WTC11 (cell line): Measurements from ENCODE around the gene KRTAP5-3. TPM values are rescaled to one million over a fixed set of nuclear protein-coding genes. Genes with fewer than 3 reads are reported as not detected.

ENCODE experiments used
- ATAC-seq: fragments of 200-7000 bp; cut with Tn5 transposase; 2 replicates; pipeline ENCODE4 v1.10.0; 2021; ENCODE audit warnings: mild to moderate bottlenecking, moderate library complexity
- CTCF ChIA-PET: fragments of 300-600 bp; sonication (Branson Sonifier 250); formaldehyde crosslinking; loops from one replicate; lab custom pipeline; 2021; ENCODE audit warnings: antibody characterized with exemption; lab: Charles Lee
- POLR2A ChIA-PET: fragments of 350-600 bp; sonication (Branson Sonifier 250); formaldehyde crosslinking; loops from one replicate; lab custom pipeline; 2021; ENCODE audit warnings: antibody characterized with exemption; lab: Charles Lee
- DNase-seq: peaks from one replicate; pipeline ENCODE4 v3.0.0; 2021; ENCODE audit warnings: low spot score
- H3K27ac Mint-ChIP-seq: 2 replicates; pipeline ENCODE4 v1.8.0; 2021; ENCODE audit warnings: mixed read lengths
- H3K27me3 Mint-ChIP-seq: 2 replicates; pipeline ENCODE4 v1.8.0; 2021; ENCODE audit warnings: low read depth, mild to moderate bottlenecking, moderate library complexity, mixed read lengths
- H3K36me3 Mint-ChIP-seq: 2 replicates; pipeline ENCODE4 v1.8.0; 2021; ENCODE audit warnings: mixed read lengths
- H3K4me1 Mint-ChIP-seq: 2 replicates; pipeline ENCODE4 v1.8.0; 2022; ENCODE audit warnings: mixed read lengths
- H3K4me3 Mint-ChIP-seq: 2 replicates; pipeline ENCODE4 v1.8.0; 2021; ENCODE audit warnings: mild to moderate bottlenecking, moderate library complexity, mixed read lengths
- H3K9me3 Mint-ChIP-seq: 2 replicates; pipeline ENCODE4 v1.8.0; 2021; ENCODE audit warnings: mixed read lengths
- CREB1 ChIP-seq: sonication (generic); formaldehyde crosslinking; IDR thresholded peaks from 2 replicates; pipeline ENCODE4 v1.8.0; 2023; ENCODE audit warnings: mild to moderate bottlenecking, missing genetic modification reagents
- ETV6 ChIP-seq: sonication (generic); formaldehyde crosslinking; IDR thresholded peaks from 2 replicates; pipeline ENCODE4 v1.8.1; 2022; ENCODE audit warnings: mild to moderate bottlenecking, missing genetic modification reagents
- FOXK1 ChIP-seq: sonication (generic); formaldehyde crosslinking; IDR thresholded peaks from 2 replicates; pipeline ENCODE4 v1.8.0; 2022; ENCODE audit warnings: mild to moderate bottlenecking, moderate library complexity, missing genetic modification reagents
- IRF1 ChIP-seq: sonication (generic); formaldehyde crosslinking; IDR thresholded peaks from 2 replicates; pipeline ENCODE4 v1.8.0; 2023; ENCODE audit warnings: missing genetic modification reagents
- IRF2 ChIP-seq: sonication (generic); formaldehyde crosslinking; IDR thresholded peaks from 2 replicates; pipeline ENCODE4 v1.8.0; 2022; ENCODE audit warnings: low read depth, missing genetic modification reagents, borderline replicate concordance
- KAT7 ChIP-seq: sonication (generic); formaldehyde crosslinking; IDR thresholded peaks from 2 replicates; pipeline ENCODE4 v1.8.1; 2023; ENCODE audit warnings: missing genetic modification reagents, mild to moderate bottlenecking, borderline replicate concordance
- MAX ChIP-seq: sonication (generic); formaldehyde crosslinking; IDR thresholded peaks from 2 replicates; pipeline ENCODE4 v1.8.0; 2022; ENCODE audit warnings: mild to moderate bottlenecking, missing genetic modification reagents
- TEAD4 ChIP-seq: sonication (generic); formaldehyde crosslinking; IDR thresholded peaks from 2 replicates; pipeline ENCODE4 v1.8.0; 2022; ENCODE audit warnings: mild to moderate bottlenecking, missing genetic modification reagents
- USF1 ChIP-seq: sonication (generic); formaldehyde crosslinking; IDR thresholded peaks from 2 replicates; pipeline ENCODE4 v1.8.0; 2022; ENCODE audit warnings: mild to moderate bottlenecking, missing genetic modification reagents
- ZBTB43 ChIP-seq: sonication (generic); formaldehyde crosslinking; IDR thresholded peaks from 2 replicates; pipeline ENCODE4 v1.8.1; 2023; ENCODE audit warnings: mild to moderate bottlenecking, missing genetic modification reagents
- ZNF138 ChIP-seq: sonication (generic); formaldehyde crosslinking; conservative IDR thresholded peaks from 2 replicates; pipeline ENCODE4 v1.8.1; 2022; ENCODE audit warnings: mild to moderate bottlenecking, moderate library complexity, missing genetic modification reagents
- ZNF219 ChIP-seq: sonication (generic); formaldehyde crosslinking; IDR thresholded peaks from 2 replicates; pipeline ENCODE4 v1.8.0; 2023; ENCODE audit warnings: missing genetic modification reagents, mild to moderate bottlenecking, borderline replicate concordance
- ZNF425 ChIP-seq: fragments of 250-450 bp; sonication (Bioruptor Pico); conservative IDR thresholded peaks from 2 replicates; pipeline ENCODE4 v1.9.0; 2021; ENCODE audit warnings: mild to moderate bottlenecking
- total RNA-seq: library from RNA; stranded (reverse); gene quantifications from 3 replicates; pipeline ENCODE4 v1.2.3, GENCODE V29; 2021
- TF ChIP-seq, protein P1 (sequence below): sonication (generic); formaldehyde crosslinking; IDR thresholded peaks from 2 replicates; pipeline ENCODE4 v1.8.0; 2023; ENCODE audit warnings: missing genetic modification reagents, mild to moderate bottlenecking, borderline replicate concordance
- TF ChIP-seq, protein P2 (sequence below): fragments of 250-450 bp; sonication (Bioruptor Pico); IDR thresholded peaks from 2 replicates; pipeline ENCODE4 v1.9.0; 2021; ENCODE audit warnings: mild to moderate bottlenecking, borderline replicate concordance
- TF ChIP-seq, protein P3 (sequence below): sonication (generic); formaldehyde crosslinking; IDR thresholded peaks from 2 replicates; pipeline ENCODE4 v1.8.1; 2023; ENCODE audit warnings: mild to moderate bottlenecking, missing genetic modification reagents, borderline replicate concordance

Gene KRTAP5-3
- total RNA-seq, 1 experiment from 2014 or later = not detected

GRCh38 chr11:1561266-1561665, 47.0 kb downstream of the KRTAP5-3 start:
- H3K4me3 Mint-ChIP-seq = no peak overlapping the region
- ChIA-PET CTCF (interaction anchor here (5.3 kb wide), 1 partner anchor 15 kb away, joined by 72 read pairs; no protein-coding TSS in a partner anchor), POLR2A (no interaction called here)
- H3K4me1 Mint-ChIP-seq = peaks cover 14% of the 10 kb centered on the region
- ATAC-seq = no peak
- peaks cover 42% of the 10 kb centered on the region for H3K27me3 Mint-ChIP-seq
- no peaks in the 10 kb centered on the region for H3K9me3 Mint-ChIP-seq
- H3K27ac Mint-ChIP-seq = no peak overlapping the region
- no peaks in the 10 kb centered on the region for H3K36me3 Mint-ChIP-seq
- no peak for DNase-seq
- TF ChIP-seq FOXK1 (no peak), ZNF219 (CRISPR knock-in tag) (no peak), IRF1 (CRISPR knock-in tag) (no peak), ZBTB43 (CRISPR knock-in tag) (no peak), TEAD4 (CRISPR knock-in tag) (no peak), IRF2 (CRISPR knock-in tag) (no peak), ZNF138 (CRISPR knock-in tag) (no peak), ETV6 (CRISPR knock-in tag) (no peak), MAX (CRISPR knock-in tag) (no peak), KAT7 (no peak), ZNF425 (CRISPR knock-in tag) (no peak), USF1 (CRISPR knock-in tag) (no peak), CREB1 (no peak)
- TF ChIP-seq, protein P1, sequence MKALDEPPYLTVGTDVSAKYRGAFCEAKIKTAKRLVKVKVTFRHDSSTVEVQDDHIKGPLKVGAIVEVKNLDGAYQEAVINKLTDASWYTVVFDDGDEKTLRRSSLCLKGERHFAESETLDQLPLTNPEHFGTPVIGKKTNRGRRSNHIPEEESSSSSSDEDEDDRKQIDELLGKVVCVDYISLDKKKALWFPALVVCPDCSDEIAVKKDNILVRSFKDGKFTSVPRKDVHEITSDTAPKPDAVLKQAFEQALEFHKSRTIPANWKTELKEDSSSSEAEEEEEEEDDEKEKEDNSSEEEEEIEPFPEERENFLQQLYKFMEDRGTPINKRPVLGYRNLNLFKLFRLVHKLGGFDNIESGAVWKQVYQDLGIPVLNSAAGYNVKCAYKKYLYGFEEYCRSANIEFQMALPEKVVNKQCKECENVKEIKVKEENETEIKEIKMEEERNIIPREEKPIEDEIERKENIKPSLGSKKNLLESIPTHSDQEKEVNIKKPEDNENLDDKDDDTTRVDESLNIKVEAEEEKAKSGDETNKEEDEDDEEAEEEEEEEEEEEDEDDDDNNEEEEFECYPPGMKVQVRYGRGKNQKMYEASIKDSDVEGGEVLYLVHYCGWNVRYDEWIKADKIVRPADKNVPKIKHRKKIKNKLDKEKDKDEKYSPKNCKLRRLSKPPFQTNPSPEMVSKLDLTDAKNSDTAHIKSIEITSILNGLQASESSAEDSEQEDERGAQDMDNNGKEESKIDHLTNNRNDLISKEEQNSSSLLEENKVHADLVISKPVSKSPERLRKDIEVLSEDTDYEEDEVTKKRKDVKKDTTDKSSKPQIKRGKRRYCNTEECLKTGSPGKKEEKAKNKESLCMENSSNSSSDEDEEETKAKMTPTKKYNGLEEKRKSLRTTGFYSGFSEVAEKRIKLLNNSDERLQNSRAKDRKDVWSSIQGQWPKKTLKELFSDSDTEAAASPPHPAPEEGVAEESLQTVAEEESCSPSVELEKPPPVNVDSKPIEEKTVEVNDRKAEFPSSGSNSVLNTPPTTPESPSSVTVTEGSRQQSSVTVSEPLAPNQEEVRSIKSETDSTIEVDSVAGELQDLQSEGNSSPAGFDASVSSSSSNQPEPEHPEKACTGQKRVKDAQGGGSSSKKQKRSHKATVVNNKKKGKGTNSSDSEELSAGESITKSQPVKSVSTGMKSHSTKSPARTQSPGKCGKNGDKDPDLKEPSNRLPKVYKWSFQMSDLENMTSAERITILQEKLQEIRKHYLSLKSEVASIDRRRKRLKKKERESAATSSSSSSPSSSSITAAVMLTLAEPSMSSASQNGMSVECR = no peak
- TF ChIP-seq, protein P2, sequence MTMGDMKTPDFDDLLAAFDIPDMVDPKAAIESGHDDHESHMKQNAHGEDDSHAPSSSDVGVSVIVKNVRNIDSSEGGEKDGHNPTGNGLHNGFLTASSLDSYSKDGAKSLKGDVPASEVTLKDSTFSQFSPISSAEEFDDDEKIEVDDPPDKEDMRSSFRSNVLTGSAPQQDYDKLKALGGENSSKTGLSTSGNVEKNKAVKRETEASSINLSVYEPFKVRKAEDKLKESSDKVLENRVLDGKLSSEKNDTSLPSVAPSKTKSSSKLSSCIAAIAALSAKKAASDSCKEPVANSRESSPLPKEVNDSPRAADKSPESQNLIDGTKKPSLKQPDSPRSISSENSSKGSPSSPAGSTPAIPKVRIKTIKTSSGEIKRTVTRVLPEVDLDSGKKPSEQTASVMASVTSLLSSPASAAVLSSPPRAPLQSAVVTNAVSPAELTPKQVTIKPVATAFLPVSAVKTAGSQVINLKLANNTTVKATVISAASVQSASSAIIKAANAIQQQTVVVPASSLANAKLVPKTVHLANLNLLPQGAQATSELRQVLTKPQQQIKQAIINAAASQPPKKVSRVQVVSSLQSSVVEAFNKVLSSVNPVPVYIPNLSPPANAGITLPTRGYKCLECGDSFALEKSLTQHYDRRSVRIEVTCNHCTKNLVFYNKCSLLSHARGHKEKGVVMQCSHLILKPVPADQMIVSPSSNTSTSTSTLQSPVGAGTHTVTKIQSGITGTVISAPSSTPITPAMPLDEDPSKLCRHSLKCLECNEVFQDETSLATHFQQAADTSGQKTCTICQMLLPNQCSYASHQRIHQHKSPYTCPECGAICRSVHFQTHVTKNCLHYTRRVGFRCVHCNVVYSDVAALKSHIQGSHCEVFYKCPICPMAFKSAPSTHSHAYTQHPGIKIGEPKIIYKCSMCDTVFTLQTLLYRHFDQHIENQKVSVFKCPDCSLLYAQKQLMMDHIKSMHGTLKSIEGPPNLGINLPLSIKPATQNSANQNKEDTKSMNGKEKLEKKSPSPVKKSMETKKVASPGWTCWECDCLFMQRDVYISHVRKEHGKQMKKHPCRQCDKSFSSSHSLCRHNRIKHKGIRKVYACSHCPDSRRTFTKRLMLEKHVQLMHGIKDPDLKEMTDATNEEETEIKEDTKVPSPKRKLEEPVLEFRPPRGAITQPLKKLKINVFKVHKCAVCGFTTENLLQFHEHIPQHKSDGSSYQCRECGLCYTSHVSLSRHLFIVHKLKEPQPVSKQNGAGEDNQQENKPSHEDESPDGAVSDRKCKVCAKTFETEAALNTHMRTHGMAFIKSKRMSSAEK (CRISPR knock-in tag) = no peak
- TF ChIP-seq, protein P3, sequence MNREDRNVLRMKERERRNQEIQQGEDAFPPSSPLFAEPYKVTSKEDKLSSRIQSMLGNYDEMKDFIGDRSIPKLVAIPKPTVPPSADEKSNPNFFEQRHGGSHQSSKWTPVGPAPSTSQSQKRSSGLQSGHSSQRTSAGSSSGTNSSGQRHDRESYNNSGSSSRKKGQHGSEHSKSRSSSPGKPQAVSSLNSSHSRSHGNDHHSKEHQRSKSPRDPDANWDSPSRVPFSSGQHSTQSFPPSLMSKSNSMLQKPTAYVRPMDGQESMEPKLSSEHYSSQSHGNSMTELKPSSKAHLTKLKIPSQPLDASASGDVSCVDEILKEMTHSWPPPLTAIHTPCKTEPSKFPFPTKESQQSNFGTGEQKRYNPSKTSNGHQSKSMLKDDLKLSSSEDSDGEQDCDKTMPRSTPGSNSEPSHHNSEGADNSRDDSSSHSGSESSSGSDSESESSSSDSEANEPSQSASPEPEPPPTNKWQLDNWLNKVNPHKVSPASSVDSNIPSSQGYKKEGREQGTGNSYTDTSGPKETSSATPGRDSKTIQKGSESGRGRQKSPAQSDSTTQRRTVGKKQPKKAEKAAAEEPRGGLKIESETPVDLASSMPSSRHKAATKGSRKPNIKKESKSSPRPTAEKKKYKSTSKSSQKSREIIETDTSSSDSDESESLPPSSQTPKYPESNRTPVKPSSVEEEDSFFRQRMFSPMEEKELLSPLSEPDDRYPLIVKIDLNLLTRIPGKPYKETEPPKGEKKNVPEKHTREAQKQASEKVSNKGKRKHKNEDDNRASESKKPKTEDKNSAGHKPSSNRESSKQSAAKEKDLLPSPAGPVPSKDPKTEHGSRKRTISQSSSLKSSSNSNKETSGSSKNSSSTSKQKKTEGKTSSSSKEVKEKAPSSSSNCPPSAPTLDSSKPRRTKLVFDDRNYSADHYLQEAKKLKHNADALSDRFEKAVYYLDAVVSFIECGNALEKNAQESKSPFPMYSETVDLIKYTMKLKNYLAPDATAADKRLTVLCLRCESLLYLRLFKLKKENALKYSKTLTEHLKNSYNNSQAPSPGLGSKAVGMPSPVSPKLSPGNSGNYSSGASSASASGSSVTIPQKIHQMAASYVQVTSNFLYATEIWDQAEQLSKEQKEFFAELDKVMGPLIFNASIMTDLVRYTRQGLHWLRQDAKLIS (CRISPR knock-in tag) = no peak
